ENCODE results near the gene IGLON5. TPM values are rescaled to one million over a fixed set of nuclear protein-coding genes. Genes with fewer than 3 reads are reported as not detected.

The IGLON5 gene
- total and polyA plus RNA-seq, 2 donors: 0.21 to 0.25 TPM

DNA sequence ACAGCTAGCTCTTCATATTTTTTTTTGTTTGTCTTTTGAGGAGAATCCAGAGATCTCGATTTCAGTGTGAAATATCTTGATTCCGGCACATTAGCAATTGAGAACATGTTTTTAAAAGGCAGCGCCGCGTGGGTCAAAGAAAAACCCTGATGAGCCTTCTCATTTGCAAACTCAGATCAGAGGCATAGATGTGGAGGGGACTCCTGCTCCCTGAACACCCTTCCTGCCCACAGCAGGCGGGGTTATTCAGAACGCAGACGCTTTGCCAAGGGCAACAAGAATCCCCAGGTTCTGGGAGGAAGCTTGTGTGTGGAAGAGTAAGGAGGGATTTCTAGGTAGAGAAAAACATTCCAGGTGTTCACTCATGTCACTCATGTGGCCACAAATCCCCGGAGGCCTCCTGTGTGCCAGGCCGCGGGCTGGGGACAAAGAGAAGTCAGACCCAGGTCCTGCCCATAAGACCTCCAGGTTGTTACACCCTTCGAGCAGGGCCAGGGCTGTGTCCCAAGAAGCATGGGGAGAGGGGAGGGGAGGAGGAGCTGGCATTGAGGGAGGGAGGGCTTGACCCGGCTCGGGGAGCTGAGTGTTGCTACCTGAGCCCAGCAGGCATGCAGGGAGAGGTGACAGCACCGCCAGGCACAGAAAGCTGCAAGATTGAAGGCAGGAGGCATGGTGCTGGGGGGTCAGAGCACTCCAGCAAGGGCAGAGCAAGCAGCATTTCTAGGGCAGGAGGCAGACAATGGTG lies 15.9 kb upstream of the IGLON5 start:
- H3K4me3 ChIP-seq (ENCODE audit: low read depth, low read length): no peak overlapping the region
- H3K4me1 ChIP-seq (ENCODE audit: insufficient read depth): no peaks in the 10 kb centered on the region
- H3K36me3 ChIP-seq (ENCODE audit: insufficient read depth): no peaks in the 10 kb centered on the region
- no peak for DNase-seq (ENCODE audit: extremely low spot score)
- H3K27ac ChIP-seq (ENCODE audit: low read depth): no peak overlapping the region
- 35% methylated on average over 15 of the region's 15 CpGs for WGBS

DNA sequence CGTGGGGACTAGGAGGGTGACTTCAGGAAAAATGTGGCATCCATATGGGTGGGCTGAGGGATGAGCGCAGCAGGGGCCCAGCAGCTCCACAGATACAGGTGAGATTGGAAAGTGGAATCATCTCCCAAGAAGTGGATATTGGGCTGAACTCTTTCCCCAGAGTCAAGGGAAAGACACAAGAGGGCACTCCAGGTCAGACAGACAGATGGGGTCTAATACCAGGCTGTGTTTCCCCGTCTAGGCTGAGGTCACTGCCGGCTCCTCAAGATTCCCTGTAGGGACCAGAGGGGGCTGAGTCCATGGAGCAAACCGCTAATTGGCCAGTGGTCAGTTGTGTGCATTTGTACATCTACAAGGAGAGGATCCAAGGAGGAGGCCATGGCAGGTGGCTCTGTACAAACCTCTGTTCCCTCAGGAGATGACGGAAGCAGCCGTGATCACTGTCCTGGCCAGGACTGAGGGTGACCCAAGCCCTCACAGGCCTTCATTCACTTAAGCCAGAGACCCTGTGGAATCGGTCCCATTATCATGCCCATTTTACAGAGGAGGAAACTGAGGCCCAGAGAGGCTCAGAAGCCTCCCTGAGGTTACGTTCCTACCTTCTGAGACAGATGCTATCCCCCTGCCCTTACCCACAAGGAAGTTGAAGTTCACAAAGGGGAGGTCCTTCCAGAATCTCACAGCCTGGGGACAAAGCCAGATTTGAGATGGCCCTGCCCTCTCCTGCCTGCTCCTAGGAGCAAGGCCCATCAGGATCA lies 14.9 kb upstream of the IGLON5 start:
- no peaks in the 10 kb centered on the region for H3K4me1 ChIP-seq (ENCODE audit: insufficient read depth)
- no peak overlapping the region for H3K27ac ChIP-seq (ENCODE audit: low read depth)
- H3K4me3 ChIP-seq (ENCODE audit: low read depth, low read length): no peak overlapping the region
- H3K36me3 ChIP-seq (ENCODE audit: insufficient read depth): no peaks in the 10 kb centered on the region
- no peak for DNase-seq (ENCODE audit: extremely low spot score)
- 51% methylated on average over 9 of the region's 9 CpGs for WGBS

DNA sequence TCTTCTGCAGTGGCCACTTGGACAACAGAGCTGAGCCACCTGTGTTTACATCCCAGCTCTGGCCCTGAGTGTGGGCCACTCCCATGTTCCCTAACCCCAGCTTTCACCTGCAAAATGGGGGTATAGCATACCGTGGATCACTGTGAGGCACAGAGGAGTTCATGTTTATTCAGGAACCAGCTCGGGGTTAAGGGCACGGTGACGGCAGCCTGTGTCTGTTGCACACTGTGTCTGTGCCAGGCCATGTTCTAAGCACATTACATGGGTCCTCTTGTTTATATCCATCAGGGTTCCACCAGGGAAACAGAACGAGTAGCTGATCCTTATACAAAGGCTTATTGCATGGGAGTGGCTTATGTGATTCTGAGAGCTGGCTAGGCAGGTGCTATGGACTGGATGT lies 14.0 kb upstream of the IGLON5 start:
- DNase-seq (ENCODE audit: extremely low spot score): no peak
- no peaks in the 10 kb centered on the region for H3K4me1 ChIP-seq (ENCODE audit: insufficient read depth)
- WGBS: 57% methylated on average over 5 of the region's 5 CpGs
- no peak overlapping the region for H3K4me3 ChIP-seq (ENCODE audit: low read depth, low read length)
- no peak overlapping the region for H3K27ac ChIP-seq (ENCODE audit: low read depth)
- no peaks in the 10 kb centered on the region for H3K36me3 ChIP-seq (ENCODE audit: insufficient read depth)

DNA sequence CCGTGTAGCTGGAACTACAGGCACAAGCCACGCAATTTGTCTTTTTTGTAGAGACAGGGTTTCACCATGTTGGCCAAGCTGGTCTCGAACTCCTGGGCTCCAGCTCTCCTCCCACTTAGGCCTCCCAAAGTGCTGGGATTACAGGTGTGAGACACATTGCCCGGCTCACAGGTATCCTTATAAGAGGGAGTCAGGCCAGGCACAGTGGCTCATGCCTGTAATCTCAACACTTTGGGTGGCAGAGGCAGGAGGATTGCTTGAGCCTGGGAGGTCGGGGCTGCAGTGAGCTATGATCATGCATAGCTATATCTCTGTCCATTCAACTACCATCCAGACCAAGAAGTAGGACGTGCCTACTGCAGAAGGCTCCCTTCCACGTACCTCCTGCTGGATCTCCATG lies 10.2 kb upstream of the IGLON5 start:
- no peak for DNase-seq (ENCODE audit: extremely low spot score)
- Histone ChIP-seq H3K4me1 (ENCODE audit: insufficient read depth) (no peaks in the 10 kb centered on the region), H3K4me3 (ENCODE audit: low read depth, low read length) (no peak overlapping the region), H3K36me3 (ENCODE audit: insufficient read depth) (no peaks in the 10 kb centered on the region), H3K27ac (ENCODE audit: low read depth) (no peak overlapping the region)
- WGBS: 78% methylated on average over 7 of the region's 7 CpGs

DNA sequence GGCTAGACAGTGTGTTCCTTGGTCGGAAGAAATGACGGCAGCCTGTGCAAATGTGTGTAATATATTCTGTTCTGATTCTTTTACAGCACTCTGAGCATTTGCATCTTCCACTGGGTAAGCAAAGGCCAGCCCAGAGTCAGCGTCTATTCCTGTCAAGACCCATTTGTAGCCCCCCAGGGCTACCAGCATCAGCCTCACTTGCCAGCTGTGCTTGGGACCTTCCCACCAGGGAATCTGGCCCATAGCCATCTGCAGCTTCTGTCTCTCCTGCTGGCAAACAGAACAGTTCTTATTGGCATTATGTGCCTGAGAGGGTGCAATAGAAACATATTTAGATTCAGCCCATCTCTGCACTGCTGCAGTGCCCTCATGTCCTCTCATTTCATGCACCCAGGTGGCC lies 6.0 kb upstream of the IGLON5 start:
- H3K36me3 ChIP-seq (ENCODE audit: insufficient read depth): no peaks in the 10 kb centered on the region
- WGBS: 81% methylated on average over 3 of the region's 3 CpGs
- no peak overlapping the region for H3K4me3 ChIP-seq (ENCODE audit: low read depth, low read length)
- H3K27ac ChIP-seq (ENCODE audit: low read depth): no peak overlapping the region
- no peaks in the 10 kb centered on the region for H3K4me1 ChIP-seq (ENCODE audit: insufficient read depth)
- DNase-seq (ENCODE audit: extremely low spot score): no peak

DNA sequence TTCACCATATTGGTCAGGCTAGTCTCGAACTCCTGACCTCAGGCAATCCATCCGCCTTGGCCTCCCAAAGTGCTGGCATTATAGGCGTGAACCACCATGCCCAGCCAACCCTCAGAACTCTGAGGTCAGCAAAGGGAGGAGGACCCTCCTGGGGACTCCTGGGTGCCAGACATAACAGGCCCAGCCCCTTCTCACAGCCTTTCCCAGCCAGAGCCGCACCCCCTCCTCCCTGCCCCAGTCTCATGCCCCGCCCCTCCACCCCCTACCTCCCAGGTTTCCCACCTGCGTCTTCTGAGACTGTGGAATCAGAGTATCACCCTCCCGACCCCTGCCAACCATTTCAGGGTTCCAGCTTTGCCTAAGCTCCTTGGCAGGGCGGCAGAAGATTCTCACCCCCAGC lies 5.2 kb downstream of the IGLON5 start:
- Histone ChIP-seq H3K36me3 (ENCODE audit: insufficient read depth) (no peaks in the 10 kb centered on the region), H3K27ac (ENCODE audit: low read depth) (no peak overlapping the region), H3K4me3 (ENCODE audit: low read depth, low read length) (no peak overlapping the region), H3K4me1 (ENCODE audit: insufficient read depth) (no peaks in the 10 kb centered on the region)
- no peak for DNase-seq (ENCODE audit: extremely low spot score)
- 78% methylated on average over 8 of the region's 8 CpGs for WGBS

DNA sequence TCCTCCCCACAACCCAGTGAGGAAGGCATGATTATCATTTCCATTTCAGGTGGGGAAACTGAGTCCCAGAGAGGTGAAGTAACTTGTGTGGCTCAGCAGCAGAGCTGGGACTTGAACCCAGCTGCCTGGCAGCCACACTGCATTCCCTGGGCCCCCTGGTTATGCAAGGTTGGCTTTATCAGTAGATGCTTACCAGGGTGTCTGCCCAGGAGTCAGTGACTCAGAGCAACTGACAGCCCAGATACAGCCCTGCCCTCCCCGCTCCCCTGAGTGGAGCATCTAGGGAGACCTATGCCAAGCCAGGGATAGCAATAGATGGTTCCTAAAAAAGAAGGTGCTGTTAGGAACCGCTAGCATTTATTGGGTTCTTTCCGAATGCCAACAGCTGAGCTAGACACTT lies 5.9 kb downstream of the IGLON5 start:
- no peaks in the 10 kb centered on the region for H3K36me3 ChIP-seq (ENCODE audit: insufficient read depth)
- H3K27ac ChIP-seq (ENCODE audit: low read depth): no peak overlapping the region
- H3K4me3 ChIP-seq (ENCODE audit: low read depth, low read length): no peak overlapping the region
- H3K4me1 ChIP-seq (ENCODE audit: insufficient read depth): no peaks in the 10 kb centered on the region
- DNase-seq (ENCODE audit: extremely low spot score): no peak
- WGBS: 75% methylated on average over 3 of the region's 3 CpGs

DNA sequence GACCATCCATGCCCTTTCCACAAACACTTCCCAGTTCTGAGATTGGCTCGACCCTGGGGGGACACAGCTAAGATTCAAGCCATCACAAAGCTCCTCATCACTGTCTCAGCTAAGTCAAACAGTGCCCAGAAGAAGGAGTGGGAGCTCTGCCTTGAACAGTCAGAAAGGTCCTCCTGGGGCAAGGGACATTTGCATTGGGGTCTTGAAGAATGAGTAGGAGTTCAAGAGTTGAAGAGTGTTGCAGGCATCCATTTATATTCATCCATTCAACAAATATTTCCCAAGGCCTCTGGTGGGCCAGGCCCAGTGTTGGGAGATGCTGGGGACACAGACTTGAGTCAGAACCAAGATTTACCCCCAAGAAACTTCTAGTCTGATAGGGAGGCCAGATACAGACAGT lies 6.5 kb downstream of the IGLON5 start:
- no peak overlapping the region for H3K27ac ChIP-seq (ENCODE audit: low read depth)
- H3K4me1 ChIP-seq (ENCODE audit: insufficient read depth): no peaks in the 10 kb centered on the region
- 78% methylated on average over 1 of the region's 1 CpG for WGBS
- no peaks in the 10 kb centered on the region for H3K36me3 ChIP-seq (ENCODE audit: insufficient read depth)
- no peak overlapping the region for H3K4me3 ChIP-seq (ENCODE audit: low read depth, low read length)
- no peak for DNase-seq (ENCODE audit: extremely low spot score)

DNA sequence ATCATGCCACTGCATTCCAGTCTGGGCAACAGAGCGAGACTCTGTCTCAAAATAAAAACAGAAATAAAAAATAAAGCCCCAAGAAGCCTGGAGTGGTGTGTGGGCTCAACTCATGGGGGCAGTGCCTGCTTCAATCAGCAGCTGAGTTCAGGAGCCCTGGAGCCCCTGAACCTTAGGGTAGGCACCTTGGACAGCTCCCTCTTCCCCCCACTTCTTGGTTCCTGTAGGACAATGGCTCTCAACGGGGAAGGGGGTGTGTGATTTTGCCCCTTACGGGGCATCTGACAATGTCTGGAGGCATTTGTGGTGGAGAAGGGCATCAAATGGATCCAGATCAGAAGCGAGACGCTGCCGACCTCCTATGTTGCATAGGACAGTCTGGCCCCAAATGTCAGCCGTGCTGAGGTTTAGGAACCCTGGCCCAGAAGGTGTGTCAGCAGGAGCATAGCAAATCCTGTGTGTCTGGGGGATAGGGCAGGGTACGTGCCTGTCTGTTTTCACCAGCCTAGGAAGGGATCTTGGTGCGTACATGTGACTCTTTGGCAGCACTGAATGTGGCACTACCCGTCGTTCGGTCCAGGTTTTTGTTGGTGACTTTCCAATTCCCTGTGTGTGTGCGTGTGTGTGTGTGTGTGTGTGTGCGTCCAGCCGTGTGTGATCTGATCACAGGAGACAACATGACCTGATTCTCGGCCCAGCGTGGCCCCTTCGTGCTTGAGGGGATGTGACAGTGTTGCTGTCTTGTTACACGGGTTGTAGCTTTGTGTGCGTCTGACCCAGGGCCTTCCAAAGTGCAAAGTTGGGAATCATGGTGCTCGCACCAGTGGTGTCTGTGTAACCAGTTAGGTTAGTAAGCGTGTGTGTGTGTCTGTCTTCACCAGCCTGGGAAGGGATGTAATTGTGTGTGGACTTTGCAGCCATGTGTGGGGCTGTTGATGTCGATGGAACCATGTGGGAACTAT lies 7.5 kb downstream of the IGLON5 start:
- Histone ChIP-seq H3K36me3 (ENCODE audit: insufficient read depth) (no peaks in the 10 kb centered on the region), H3K27ac (ENCODE audit: low read depth) (no peak overlapping the region), H3K4me3 (ENCODE audit: low read depth, low read length) (no peak overlapping the region), H3K4me1 (ENCODE audit: insufficient read depth) (no peaks in the 10 kb centered on the region)
- 72% methylated on average over 23 of the region's 23 CpGs for WGBS
- DNase-seq (ENCODE audit: extremely low spot score): no peak

DNA sequence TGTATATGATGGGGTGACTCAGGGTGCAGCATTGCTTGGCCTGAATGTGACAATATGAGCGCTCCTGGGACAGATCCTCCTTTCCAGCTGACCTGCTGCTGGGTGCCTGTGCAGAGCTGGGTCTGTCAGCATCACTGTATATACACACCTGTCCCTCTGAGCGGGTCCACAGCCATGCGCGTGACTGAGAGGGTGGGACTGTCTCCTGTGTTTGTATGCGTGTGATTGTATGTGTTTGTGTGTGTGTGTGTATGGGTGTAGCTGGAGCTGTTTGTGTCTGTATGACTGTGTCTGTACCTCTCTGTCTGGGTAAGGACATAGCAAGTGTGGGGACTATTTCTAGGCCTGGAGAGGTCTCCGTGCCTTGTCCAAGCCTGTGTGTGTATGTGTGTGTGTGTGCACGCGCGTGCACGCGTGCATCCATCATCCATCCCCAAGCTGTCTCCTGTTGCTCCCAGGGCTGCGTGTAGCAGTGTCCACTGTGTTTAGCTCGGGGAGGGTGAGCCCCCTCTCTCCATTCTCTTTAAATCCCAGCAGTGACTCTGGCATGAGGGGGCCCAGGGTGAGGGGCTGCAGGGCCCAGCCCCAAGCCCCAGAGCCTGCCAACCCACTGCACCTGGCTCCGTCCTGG lies 8.3 kb downstream of the IGLON5 start:
- no peak overlapping the region for H3K27ac ChIP-seq (ENCODE audit: low read depth)
- WGBS: 67% methylated on average over 14 of the region's 14 CpGs

DNA sequence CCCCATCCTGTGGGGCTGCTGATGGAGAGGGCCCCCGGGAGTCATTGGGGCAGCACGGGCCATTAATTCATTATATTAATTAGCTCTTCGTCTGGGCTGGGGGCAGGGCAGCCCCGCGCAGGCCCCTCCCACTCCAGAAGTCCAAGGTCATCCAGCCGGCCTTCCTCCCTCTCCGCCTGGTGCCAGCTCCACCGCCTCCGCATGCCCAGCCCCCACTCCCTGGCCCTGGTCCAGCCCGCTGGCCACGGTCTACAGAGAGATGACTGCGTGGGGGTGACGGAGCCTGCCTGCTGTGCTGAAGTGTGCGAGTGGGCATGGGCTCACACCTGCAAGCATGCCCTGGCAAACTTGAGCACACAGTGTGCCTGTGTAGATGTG lies 8.8 kb downstream of the IGLON5 start:
- Histone ChIP-seq H3K4me1 (ENCODE audit: insufficient read depth) (no peaks in the 10 kb centered on the region), H3K36me3 (ENCODE audit: insufficient read depth) (no peaks in the 10 kb centered on the region), H3K4me3 (ENCODE audit: low read depth, low read length) (no peak overlapping the region), H3K27ac (ENCODE audit: low read depth) (no peak overlapping the region)
- DNase-seq (ENCODE audit: extremely low spot score): no peak
- 13% methylated on average over 14 of the region's 14 CpGs for WGBS

More for the DNA sequence above, 8.3 kb downstream of the IGLON5 start:
- DNase-seq (ENCODE audit: extremely low spot score): no peak
- Histone ChIP-seq H3K36me3 (ENCODE audit: insufficient read depth) (no peaks in the 10 kb centered on the region), H3K4me3 (ENCODE audit: low read depth, low read length) (no peak overlapping the region), H3K4me1 (ENCODE audit: insufficient read depth) (no peaks in the 10 kb centered on the region)

DNA sequence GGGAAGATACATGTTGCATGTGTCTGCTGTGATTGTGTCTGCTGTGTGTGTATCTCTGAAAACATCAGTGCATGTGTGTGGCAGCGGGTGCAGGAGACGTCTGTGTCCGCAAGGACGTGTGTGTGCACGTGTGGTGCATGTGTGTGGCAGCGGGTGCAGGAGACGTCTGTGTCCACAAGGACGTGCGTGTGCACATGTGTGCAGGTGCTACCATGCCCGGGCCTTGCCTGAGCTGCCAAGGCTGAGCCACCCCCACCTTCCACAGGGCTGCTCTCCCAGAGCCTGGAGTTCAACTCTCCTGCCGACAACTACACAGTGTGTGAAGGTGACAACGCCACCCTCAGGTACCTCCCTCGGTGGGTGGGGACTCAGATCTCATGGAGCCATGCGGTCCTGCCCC lies 10.4 kb downstream of the IGLON5 start:
- 79% methylated on average over 14 of the region's 14 CpGs for WGBS
- no peak for DNase-seq (ENCODE audit: extremely low spot score)

DNA sequence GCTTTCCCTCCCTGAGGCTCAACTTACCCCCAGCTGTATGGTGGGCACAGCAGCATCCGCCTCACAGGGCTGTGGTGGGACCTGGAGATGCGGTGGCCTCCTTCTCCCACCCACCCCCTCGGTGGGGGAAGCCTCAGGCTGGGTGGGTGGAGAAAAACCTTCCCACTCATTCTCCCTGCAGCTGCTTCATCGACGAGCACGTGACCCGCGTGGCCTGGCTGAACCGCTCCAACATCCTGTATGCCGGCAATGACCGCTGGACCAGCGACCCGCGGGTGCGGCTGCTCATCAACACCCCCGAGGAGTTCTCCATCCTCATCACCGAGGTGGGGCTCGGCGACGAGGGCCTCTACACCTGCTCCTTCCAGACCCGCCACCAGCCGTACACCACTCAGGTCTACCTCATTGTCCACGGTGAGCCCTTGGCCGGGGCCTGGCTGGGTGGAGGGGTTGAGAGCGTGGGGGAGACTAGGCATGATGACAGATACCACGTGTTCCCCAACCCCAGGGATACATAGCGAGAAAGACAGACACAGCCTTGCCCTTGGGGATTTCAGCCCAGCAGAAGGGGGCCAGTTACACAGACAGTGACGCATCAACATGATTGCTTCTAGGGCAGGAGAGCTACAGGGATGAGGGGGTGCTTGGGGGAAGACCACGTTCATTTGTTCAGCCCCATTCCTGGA lies 12.2 kb downstream of the IGLON5 start:
- Histone ChIP-seq H3K4me1 (ENCODE audit: insufficient read depth) (no peaks in the 10 kb centered on the region), H3K27ac (ENCODE audit: low read depth) (no peak overlapping the region), H3K36me3 (ENCODE audit: insufficient read depth) (no peaks in the 10 kb centered on the region), H3K4me3 (ENCODE audit: low read depth, low read length) (no peak overlapping the region)
- no peak for DNase-seq (ENCODE audit: extremely low spot score)
- WGBS: 83% methylated on average over 29 of the region's 29 CpGs

More for the DNA sequence above, 10.4 kb downstream of the IGLON5 start:
- Histone ChIP-seq H3K4me1 (ENCODE audit: insufficient read depth) (no peaks in the 10 kb centered on the region), H3K36me3 (ENCODE audit: insufficient read depth) (no peaks in the 10 kb centered on the region), H3K27ac (ENCODE audit: low read depth) (no peak overlapping the region), H3K4me3 (ENCODE audit: low read depth, low read length) (no peak overlapping the region)
